ENCODE data around the gene STX16.
A peak's percentile ranks its signal among the peaks of the same experiment; 100 is the strongest.
"Not testable (repeated sequence)": the region's sequence is repeated elsewhere in the genome, so short reads cannot be mapped to it uniquely, and the experiment has no call there.

STX16 gene

DNA sequence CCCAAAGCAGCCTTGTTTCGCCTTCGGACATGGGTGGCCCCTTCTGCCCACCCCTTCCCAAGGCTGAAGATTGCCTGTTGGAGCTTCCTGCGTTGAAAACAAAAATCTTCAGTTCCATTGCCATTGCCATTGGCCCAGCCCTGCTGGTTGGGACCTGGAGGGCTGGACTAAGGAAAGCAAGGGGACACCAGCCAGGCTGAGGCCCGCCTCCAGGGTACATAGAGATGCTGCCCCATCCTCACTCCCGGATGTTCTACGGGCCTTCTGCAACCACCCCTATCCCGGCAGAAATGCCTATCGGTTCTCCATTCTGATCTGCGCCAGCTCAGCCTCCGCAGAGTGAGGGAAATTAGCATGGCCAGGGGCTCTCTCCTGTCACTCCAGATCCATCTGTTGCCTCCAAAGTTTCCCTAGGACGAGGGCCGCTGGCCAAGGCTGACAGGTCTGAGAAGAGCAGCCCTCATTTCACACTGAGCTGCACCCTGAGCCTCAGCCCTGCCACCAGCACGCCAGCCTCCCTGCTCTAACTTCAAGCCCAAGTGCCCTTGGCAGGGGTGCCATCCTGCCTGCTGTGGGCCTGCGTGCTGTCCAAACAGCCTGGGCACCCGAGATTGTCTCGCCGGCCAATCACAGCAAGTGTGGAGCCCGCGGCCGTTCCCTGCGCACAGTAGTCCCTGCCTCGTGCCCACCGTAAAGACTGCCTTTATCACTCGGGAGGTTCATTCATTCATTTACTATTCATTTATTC lies 13.4 kb upstream of the STX16 start:
- DNase-seq = no peak

DNA sequence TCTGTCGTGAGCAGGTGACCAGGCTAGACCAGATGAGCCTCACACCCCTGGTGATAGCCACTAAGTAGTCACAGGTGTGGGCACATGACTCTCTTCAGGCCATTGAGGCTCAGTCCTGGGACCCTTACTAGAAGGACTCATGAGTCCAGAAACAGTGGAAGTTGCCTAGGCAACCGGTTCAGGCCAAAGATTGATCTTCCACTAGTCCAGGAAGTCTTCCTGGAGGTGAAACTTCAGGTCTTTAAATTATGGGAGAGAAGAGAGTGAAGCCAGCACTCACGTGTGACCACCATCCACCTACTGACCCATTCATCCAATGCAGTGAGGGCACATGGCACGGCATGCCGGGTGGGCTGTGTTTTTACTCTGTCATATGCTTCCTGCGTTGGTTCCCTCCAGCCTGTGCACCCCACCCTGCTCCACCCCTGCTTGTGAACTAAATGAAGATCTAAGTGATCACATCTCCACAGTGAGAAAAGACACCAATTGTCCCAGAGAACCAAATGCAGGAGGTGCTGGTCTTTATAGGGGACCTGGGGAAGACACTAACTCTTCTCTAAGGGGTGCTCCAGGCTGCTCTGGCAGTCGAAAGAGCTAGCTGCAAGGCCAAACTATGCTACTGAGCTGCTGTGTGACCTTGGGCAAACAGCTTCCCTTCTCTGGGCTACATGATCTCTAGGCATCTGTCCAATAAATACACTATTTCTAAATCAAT lies 12.5 kb upstream of the STX16 start:
- no peak for DNase-seq

DNA sequence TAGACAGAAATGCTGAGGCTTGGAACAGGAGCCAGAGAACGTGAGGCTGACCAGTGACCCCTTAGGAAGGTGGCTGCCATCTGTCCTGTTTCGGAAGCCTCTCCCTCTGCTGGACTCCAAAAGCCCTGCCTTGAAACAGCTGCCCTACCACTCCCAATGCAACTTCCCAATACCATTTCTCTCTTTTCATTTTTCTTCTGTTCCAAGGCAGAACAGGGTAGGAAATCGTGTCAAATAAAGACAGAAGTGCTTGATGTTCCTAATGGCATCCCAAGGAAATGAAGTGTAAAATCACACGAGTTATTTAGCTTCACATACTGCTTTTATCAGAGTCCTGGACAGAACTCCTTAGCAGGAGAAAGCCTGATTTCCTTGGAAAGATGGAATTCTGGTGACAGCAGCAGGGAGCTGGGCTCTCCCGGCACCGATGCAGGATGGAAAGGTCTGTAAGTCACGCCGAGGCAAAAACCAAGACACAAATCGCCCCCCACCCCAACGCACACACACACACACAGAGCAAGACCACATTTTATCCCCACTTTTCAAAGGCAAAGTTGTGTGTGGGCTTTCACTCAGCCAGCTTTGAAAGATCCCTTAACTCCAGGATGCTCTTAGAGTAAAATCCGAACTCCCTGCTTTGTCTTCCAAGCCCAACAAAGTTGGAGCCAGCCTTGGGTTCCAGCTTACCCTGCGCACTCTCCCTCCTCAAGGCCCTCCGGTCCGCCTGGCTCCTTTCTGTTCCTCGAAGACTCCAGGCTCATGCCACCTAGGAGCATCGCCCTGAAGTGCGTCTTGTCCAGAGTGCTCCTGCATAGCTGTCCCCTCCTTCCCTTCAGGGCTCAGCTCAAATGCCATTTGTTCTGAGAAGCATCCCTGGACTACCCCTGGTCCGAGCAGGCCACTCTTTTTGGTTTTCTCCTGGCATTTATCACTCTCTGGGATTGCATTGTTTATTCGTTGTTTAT lies 11.6 kb upstream of the STX16 start:
- no peak for DNase-seq

DNA sequence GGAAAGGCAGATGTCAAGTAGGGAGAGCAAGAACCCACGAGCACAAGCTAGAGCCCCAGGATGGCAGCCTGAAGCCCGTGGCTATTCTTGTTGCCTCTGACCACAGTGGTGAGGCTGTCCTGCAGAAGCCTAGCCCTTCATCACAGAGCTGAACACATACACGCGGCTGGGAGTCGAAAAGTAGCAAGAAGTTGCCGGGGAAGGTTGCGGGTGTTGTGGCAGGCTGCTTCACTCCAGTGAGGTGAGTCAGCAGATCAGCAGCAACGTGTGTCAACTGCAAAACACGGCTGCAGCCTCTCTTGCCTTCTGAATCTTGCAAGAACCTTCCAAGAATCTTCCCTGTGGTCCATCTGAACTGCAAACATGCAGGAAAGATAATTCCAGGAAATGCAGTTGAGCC lies 10.6 kb upstream of the STX16 start:
- no peak for DNase-seq

DNA sequence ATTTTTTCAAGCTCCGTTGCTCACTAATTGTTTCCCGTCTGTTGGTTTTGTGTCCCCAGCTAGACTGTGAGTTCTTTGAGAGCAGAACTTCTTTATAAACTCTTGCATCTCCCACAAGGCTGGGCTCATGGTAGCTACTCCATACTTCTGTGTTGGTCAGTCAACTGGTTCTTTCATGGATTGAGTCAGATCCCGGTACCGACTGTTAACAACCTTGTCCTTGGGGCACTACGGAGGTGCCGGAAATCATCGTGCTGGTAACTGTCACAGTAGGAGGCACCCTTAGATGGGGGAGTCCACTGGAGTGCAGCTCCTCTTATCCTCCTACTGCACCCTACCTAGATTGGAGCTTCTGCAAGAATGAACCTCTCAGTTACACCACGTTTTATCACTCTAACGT lies 8.6 kb upstream of the STX16 start:
- DNase-seq = no peak

DNA sequence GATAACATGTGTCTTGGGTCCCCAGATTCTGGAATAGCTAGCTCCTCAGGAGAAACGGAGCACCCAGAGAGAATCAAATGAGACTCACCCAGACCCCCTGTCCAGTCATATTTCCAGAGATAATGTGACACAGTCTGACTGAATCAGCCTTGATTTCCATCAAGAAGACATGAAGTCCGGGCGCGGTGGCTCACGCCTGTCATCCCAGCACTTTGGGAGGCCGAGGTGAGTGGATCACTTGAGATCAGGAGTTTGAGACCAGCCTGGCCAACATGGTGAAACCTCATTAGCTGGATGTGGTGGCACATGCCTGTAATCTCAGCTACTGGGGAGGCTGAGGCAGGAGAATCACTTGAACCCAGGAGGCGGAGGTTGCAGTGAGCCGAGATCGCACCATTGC lies 8.2 kb upstream of the STX16 start:
- DNase-seq = not testable (repeated sequence)

DNA sequence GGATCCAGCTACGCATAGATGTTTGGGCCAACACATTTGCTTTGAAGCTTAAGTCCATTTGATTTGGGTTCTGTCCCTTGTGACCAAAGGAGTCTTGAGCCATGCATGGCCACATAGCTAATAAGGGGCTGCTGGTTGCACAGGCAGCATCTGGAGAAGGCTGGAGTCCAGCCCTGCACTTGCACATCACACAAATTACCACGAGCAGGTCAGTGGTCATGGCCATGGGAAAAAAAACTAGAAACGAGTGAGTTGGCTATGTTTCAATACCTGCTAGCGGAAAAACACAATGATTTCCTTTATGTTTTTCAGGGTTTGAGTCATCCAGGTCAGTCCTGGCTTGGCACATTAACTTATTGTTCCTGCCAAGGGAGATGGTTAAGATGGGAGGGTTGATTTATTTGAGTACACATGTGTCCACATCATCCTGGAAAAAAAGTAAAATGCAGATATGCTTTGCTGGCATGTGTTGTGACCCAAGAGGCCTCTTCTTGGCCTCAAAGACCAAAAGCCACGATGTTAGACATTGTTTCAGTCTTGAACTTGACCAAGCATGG lies 5.6 kb upstream of the STX16 start:
- DNase-seq = no peak

DNA sequence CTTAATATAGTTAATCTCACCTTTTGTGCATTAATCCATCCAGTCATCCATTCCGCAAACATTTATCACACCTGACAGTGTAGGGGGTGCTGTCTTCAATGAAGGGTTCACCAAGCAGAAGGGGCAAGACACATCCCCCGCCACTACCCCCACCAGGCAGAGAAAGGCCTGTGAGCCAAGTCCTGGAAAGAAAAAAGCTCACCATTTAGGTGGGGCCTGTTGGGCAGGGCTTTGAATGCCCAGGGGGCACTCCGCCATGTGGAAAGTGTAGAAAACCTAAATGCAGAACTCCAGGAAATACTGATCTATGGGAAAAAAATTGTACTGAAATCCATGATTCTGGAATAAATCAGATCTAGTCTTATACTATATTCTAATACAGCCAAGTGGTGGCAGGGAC lies 4.8 kb upstream of the STX16 start:
- no peak for DNase-seq

DNA sequence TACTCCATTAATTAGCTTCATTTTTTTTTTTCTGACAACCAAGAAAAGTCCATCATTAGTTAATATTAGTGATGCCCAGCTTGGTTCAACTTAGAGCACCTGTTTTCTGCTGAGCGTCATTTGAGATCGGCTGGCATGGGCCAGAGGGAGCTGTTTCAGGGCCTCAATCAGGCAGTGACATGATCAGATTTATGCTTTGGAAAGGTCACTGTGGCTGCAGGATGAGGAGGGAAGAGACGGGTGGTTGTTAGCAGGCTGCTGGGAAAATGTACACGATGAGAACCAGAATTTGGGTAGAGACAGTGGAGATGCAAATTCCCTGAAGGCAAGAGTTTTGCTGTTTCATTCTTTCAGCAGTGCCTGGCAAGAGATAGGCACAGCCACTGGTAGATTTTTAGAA lies 4.4 kb upstream of the STX16 start:
- DNase-seq = no peak

DNA sequence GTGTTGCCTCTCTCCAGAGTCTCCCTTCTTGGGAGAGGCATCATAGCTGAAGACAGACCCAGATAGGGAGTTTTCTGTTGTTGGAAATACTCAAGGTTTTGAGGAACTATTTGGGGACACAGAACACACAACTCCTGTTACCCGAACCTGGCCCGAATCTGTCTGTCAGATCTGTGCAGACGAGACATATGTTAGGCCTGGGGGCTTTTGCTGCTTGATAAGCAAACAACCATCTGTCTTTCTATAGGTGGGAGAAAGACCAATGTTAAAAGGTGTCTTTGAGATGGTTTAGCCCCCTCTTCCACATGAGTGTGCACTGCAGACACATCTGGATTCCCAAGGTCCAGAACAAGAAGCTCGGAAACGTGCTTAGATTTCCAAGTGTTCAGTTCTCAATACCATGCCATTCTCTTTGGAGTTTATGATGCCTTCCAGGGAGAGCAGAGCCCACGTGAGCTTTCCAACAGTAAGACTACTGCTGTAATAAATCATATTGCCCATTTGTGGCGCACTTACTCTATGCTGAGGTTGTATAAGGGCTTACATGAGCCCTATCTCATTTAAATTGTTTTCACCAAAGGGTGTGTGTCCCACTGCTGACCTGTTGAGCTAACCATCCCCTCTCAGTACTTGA lies 3.8 kb upstream of the STX16 start:
- DNase-seq = no peak

DNA sequence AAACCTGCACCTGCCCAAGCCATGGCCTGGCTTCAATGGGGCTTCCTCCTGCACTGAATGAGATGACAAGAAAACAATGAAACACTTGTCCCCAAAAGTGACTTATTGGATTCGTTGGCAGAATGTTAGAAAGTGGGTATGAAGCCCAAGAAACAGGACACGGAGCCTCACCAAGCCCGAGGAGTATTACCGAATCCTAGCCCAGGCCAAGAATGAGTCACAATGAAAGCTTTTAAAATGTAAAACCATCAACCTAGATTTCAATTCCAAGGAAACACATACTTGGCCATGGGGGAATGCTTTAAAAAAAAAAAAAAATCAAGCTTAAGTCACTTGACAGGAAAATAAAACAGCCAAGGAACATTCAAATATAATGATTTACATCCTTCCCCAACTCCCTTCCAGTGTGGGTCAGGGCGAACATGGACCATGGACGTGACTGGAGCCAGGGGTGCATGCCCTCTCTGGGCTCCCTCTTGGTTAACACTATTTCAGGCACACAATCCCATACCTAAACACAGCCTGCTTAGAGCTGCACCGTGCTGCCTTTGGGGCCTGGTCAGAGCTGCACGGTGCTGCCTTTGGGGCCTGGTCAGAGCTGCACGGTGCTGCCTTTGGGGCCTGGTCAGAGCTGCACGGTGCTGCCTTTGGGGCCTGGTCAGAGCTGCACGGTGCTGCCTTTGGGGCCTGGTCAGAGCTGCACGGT lies 3.1 kb upstream of the STX16 start:
- no peak for DNase-seq

DNA sequence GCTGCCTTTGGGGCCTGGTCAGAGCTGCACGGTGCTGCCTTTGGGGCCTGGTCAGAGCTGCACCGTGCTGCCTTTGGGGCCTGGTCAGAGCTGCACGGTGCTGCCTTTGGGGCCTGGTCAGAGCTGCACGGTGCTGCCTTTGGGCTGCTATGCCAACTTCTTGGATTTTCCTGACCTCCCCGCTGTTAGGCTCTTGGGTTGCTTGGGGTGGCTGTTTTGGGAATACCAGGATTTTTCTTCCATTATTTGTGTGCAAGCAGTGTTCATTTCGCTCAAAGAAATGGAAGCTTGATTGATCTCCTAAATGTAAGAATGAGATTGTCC lies 2.6 kb upstream of the STX16 start:
- not testable (repeated sequence) for DNase-seq

DNA sequence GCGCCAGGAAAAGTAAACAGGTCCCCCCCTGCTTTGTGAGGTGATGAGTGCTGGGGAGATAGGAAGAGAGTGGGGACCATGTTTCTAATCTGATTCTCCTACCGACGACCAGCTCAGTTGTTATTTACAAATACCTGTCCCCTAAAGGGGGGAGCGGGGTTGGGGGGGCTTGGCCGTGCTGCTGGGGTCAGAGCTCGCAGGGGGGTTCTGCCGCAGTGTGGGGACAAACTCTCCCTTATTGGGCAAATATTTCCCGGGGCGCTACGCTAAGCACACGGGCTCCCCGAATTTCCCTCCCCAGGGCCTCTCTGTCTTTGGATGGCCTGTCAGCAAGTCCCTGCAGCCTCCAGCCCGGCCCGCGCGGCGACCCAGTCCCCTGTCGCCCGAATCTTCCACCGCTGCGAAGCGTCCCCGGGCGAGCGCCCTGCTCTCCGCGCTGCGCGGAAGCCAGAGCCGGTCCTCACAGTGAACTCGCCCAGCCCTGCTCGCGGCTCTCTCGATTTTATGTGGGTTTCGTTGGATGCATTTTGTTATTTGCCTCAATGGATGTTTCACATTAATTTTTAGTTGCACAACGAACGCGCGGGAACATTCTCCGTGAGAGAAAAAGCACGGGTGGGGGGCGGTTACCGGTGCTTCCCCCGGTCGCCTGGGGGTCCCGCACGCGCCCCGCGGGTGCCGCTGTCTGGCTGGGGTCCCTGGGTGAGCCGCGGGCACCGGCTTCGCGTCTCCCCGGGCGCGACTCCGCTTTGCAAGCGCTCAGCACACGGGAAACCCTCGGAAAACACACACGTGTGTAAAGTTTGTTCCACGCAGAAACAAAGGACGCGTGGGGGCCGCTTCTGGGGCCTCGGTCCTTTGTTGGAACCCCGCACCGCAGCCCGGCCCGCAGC lies 1.5 kb upstream of the STX16 start:
- DNase-seq = no peak

DNA sequence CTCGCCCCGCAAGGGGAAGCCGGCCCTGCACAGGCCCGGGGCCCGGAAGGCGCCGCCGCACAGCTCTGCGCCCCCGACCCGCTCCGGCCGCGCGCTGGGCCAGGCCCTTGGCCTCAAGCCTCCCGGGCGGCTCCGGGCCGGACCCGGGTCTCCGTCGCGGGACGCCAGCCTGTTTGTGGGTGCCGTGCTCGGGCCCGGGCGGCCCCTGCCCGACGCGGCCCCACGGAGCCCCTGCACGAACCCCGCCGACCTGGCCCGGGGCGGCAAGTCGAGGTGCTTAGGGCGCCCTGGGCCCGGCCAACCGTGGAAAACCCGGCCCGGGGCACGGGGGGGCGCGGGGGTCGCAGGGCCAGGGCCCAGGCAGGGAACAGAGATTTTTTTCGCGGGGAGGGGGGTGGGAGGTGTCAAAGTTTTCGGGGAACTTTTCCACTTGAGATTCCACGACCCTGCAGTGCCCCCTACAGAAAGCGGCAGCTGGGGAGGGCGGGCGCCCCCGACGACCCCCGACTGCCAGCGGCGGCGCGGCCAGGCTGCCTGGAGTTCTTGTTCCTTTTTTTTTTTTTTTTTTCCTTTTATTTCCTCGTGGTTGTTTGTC lies 805 bp upstream of the STX16 start:
- DNase-seq = peak in 1 of 2 experiments; percentile 51

DNA sequence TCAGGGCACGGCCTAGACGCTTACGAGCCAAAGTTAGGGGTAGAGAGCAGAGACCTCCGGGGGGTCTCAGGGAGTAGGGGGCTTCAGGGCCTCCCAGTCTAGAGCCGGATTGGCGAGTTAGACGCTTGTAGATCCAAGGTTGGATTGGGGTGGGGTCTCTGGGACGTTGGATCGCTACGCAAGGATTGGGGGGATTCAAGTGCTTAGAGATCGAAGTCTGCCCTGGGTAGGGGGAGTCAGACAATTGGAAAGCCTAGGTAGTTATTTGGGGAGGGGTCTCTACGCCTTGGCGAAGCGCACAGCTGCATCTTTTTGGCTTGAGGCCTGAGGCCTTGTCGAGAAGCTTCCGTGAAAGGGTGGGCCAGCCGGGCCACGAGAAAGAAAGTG lies 469 bp downstream of the STX16 start:
- peak in 1 of 2 experiments; percentile 34 for DNase-seq

DNA sequence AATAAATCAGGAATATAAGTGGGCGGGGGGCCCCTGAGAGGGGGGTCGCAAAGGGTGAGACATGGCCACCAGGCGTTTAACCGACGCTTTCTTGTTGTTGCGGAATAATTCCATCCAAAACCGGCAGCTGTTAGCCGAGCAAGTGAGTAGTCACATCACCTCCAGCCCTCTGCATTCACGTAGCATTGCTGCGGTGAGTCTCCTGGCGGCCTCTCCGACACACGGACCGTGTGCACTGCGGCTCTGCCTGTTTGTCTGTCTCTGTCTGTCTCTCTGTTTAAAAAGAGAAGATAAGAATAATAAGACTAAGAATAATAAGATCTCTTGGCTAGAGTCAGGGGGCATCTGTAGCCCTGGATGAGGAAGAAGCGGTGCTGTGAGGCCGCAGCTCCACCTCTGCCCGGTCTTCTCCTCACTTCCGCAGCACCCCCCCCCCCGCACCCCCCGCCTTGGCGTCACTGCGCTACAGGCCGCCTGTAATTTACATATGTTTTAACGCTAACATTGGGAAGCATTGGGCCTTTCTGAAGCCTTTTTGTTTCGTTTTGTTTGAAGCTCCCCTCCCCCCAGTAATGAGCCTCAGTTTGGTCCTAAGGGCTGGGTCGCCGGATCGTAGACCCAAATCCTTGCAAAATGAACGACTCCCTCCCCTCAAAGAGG lies 993 bp downstream of the STX16 start:
- DNase-seq = peak in 1 of 2 experiments; percentile 25

DNA sequence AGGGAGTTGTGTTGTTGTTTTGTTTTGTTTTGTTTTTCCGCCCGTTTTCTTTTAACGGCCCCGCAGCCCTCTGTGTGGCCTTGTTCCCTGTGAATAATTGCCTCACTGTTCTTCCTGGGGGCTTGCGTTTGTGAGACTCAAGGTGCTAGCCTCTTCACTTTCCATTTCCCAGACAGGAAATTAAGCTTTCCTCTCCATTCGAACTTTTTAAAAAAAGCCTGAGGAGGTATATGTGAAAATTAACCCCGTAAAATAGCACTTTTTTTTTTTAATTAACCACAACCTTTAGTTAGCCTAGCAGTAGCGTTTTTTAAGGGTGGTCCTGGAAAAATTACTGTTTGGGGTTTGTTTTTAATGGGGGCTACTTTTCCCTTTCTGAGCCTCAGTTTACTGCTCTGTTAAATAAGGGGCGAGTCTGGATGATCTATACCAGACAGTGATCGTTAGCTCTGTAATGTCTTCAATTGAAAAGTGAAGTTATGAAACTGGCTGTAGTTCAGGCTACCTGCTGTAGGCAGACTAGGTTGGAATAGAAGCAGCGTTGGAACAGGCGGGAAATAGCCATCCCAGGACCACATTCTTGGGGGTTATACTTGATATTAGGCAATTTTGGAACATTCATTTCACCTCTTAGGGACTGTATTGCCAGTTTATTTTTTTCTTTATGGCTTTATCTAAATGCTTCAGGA lies 1.7 kb downstream of the STX16 start:
- no peak for DNase-seq

DNA sequence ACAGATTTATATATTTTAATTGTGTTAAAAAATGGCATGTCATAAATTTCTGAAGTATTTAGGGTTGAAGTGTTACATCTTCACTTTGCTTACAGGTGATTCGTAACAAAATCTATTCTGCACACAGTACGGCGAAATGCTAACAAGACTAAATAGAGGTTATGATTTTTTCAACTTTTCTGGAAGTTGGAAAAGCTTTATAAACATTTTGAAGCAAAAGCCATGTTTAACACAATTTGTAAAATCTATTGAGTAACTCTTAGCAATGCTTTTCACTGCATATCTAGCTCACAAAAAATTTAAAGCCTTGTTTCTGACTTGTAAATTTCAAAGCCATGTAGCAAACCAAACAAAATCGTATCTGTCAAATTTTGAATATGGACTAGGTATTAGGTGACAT lies 3.3 kb downstream of the STX16 start:
- no peak for DNase-seq

DNA sequence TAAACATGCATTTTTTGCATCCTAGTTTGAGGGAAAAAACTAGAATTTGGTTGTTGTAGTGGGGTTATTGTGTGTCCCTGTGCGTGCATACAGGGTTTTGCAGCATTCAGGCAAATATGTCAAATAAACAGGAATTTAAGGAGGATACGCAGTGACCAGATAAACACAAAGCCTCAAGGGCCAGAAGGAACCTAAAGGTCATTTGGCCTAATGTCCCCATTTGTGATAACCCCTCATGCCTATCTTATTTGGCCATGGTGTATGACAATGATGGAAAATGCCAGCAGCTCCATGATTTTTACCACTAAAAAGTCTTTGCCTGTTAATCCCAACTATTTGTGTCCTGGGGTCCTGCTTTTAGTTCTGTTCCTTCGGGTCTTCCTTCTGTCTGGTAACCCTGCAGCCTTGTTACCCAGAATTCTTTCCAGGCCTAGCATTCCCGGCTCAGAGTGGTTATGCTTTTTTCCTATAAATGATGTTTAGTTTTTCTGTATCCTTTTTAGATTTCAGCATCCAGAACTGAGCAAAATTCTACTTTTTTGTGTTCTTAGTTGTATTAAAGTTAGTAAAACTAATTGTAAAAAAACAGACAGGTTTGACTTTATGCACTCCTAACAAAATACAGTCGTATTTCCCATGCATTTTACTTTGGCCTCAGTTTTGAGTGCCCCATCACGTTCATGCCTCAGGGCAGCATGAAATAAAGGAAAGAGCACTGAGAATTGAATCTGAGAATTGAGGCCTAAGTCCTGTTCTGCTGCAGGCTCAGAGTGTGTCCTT lies 4.4 kb downstream of the STX16 start:
- DNase-seq = no peak
